HG02884 (cell line): ENCODE results near the gene LSM10.
A peak's percentile ranks its signal among the peaks of the same experiment; 100 is the strongest.

Source experiments
- ATAC-seq: cut with Tn5 transposase; IDR thresholded peaks from one replicate; pipeline ENCODE4 v1.9.1; 2021; ENCODE audit warnings: mild to moderate bottlenecking, moderate library complexity; ENCODE audit not compliant: unreplicated experiment

The LSM10 gene

DNA sequence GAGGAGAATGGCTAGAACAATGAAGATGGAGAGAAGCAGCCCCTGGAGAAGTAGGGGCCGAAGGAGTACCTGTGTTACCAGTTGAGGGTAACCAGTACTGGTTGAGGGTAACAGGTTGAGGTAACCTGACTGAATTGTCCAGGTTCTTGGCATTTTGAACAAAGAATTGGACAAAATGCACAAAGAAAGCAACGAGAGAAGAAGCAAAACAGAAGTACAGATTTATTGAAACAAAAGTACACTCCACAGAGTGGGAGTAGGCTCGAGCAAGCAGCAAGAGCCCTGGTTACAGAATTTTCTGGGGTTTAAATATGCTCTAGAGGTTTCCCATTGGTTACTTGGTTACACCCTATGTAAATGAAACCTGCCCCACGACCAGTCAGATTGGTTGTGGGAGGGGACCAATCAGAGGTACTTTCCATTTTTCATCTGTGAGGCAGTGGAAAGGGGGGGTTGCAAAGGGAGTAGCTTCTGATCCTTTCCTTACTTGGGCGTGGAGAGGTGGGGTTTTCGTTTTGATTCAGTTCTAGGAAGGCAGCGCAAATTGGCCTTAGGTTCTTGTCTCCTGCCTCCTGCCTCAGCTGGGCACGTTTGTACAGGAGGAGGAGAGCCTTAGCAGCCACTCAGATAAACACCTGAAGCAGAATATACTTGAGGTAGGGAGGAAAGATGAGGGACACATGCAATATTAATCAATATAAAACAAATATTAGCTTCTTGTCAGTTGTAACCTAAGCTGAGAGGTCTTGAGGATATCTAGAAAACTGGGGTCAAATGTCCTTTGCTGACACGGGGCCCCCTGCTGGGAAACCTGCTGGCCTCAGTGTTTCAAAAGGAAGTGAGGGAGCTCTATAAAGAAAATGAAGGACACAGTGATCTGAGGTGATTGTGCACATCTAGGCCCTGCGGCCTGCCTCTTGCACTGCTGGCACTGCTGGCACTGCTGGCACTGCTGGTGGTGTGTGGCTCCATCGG lies 14.3 kb upstream of the LSM10 start:
- ATAC-seq = no peak

DNA sequence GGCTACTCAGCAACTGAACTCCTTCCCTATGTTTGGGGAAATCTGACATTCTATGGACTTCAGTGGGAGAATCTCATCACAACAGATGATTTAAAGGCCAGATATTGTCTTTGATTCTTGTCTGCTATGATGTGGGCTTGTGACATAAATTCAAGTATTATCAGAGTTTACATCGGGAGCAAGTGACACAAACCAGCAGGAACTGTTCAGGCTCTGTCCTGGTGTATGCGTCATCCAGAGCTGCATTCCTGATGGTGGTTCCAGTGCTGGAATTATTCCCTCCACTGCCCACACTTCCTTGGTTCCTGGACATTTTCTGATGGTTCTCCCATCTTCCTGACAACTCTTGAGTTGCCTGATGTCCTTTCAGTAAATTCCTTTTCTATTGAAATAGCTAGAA lies 10.8 kb upstream of the LSM10 start:
- ATAC-seq = no peak

DNA sequence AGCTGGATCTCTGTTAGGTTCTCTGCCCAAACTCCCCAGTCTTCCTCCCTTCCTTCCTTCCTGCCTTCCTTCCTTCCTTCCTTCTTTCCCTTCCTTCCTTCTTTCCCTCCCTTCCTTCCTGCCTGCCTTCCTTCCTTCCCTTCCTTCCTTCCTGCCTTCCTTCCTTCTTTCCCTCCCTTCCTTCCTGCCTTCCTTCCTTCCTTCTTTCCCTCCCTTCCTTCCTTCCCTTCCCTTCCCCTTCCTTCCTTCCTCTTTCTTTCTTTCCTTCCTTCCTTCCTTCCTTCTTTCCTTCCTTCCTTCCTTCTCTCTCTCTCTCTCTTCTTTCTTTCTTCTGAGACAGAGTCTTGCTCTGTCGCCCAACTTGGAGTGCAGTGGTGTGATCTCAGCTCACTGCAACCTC lies 8.7 kb upstream of the LSM10 start:
- no peak for ATAC-seq

DNA sequence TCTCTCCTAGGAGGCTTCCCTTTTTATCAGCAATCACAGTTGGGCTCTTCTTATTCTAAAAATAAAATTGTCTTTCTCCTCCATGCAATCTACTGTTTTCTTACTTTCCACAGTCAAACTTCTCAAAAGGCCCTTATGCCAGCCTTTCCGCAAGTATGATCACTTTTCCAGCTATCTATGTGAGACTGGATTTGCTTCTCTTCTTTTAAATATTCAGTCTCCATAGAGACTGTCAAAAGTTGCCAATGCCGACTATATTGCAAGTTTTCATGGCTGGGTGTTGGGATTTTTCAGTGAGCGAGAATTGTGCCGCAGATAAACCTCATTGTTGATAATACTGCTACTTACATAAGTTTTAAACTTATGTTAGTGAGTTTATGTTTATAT lies 4.8 kb upstream of the LSM10 start:
- no peak for ATAC-seq

DNA sequence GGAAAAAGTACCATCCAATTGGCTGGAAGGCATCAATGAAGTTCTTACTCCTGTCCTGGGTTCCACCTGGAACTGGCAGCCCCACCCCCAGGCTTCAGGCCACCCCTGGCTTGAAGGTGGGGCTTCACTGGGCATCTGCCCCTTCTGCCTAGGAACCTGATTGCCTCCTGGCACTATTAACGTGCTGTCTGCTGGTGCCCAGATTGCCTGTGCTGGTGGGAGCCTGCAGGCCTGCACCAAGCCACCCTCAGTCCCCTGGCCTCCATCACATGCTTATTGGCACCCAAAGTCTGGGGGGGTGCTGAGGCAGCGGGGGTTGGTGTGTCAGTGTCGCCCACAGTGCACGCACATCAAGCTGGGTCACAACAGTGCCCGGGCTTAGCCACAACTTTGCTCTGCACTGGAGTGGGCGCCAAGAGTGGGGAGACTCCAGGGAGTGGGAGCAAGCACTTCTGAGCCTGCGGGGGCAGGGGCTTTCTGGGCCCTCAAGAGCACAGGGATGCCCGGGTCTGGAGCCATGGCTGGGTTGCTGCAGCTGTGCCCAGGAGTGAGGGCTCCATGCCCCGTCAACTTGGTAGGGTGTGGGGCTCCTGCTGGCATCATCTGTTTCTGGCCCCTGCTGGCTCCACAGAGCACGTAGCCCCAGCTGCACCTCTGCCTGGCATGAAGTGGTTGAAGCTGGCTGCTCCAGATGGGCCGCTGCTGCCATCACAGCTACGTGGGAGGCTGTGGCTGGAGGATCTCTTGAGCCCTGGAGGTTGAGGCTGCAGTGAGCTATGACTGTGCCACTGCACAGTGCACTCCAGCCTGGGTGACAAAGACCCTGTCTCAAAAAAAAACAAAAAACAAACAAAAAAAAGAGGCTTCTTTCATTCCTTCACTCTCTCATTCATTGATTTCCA lies 4.1 kb upstream of the LSM10 start:
- ATAC-seq = no peak

DNA sequence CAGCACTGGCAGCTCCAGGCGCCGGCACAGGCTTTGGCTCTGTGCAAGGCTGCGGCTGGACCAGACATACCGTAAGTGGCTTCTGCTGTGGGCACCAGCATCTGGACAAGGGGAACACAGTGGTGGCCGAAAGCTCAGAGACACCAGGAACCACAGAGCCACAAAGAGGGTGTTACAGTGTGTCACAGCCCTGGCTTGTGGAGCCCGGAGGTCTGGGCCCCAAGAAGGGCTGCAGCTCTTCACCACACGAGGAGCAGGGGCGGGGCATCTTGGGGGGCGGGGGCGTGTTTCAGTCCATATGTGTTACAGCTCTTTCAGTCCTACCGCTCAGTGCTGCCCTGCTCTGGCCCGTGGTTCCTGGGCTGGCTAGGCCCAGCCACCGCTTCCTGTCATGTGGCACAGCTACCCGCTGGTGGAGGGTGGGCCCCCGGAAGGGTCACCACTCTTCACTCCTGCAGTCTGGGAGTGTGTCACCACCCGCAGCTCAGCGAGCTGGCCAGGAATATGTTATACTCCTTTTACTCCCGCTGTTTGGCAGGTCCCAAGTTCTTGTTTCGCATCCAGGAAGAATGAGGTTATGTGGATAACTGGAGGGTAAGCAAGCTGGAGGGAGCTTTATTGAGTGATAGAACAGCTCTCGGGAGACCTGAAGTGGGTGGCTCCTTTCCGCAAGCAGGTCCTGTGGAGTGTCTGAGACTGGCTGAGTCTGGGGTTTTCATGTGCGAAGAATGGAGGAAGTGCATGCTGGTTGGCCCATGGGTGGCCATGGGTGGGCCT lies 3.3 kb upstream of the LSM10 start:
- ATAC-seq = no peak

DNA sequence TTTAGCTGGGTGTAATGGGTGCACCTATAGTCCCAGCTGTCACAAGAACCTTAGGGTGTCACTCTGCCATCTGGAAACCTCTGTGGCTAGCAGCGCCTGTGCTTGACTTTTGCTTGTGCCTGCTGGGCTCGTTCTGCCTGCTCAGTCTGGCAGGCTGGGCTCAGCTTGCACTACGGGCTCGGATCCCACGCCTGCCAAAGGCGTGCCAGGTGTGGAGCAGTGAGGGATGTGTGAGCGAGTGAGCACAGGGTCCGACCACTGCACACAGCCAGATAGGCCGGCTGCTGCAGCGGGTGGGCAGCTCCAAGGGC lies 2.8 kb upstream of the LSM10 start:
- no peak for ATAC-seq

DNA sequence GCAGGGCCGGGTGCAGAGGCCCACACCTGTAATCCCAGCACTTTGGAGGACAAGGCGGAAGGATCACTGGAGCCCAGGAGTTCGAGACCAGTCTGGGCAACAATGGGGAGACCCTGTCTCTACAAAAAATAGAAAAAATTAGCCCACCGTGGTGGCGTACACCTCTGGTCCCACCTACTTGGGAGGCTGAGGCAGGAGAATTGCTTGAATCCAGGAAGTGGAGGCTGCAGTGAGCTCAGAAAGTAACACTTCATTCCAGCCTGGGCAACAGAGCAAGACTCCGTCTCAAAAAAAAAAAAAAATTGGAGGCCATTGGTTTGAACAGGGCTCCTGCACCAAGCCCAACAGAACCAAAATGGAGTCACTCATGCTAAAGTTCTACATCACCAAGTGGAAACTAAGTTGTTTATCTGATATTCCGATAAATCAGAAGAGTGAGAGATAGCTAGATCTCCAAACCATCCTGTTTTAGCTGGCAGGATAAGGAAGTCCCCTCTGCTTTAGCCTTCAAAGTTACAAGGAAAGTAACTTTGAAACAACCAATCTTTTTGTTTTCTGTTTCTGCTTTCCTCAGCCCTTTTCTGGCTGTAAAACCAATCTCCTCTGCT lies 766 bp upstream of the LSM10 start:
- ATAC-seq = no peak

DNA sequence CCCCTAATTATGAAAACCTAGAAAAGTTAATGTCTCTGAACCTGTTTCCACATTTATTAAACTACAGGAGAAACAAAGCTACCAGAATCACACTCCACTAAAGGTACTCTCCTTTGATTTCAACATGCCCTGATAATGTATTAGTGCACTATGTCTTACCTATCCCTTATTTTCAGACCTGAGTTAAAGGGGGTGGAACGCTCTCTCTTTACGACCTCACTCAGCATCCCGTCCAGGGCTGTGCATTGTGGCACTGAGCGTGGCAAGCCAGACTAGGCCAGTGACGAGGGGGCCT lies 678 bp downstream of the LSM10 start:
- ATAC-seq = peak; percentile 6

DNA sequence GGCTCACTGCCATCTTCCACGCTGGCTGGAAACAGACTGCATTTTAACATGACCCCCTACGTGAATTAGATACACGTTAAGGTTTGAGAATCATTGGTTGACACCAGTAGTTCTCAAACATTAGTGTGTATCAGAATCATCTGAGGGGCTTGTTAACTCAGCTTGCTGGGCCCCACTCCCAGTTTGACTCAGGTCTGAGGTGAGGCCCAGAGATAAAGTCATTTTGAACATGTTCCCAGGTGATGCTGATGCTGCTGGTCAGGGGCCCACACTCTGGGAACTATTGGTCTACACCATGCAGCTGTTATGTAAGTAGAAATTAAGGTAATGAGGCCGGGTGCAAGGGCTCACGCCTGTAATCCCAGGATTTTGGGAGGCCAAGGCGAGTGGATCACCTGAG lies 1.3 kb downstream of the LSM10 start:
- ATAC-seq = no peak

DNA sequence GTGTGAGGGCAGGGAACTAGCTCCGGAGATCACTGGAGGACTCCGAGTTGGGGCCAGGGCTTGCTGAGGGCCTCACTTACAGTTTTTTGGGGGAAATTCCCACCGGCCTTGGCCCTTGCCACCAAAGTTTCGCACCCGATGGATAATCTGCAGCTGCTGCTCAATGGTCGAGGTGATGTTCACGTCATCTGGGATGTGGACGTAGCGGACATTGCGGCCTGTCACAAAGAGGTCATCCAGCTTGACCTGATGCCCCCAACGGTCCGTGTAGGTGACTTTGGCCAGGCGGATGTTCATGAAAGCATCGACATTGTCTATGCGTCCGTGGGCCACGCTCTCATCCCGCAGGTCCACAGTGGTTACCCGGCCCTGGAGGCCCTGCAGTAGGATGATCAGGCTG lies 4.0 kb downstream of the LSM10 start:
- no peak for ATAC-seq

DNA sequence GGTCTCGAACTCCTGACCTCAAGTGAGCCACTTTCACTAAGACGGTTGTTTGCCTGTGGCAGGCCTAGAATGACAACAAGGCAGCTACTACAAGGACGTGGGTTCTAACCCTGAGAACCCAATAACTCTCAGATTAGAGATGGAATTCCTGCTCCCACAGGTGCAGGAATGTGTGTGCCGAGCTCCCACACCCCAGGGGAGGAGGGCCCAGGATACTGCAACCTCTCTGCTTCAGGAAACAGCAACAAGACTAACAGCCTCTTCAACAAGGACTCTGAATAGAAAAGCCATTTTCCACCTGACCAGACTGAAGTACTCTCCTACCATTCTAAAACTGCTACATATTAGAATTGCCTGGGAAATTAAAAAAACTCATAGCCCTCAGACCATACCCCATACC lies 4.9 kb downstream of the LSM10 start:
- ATAC-seq = no peak

DNA sequence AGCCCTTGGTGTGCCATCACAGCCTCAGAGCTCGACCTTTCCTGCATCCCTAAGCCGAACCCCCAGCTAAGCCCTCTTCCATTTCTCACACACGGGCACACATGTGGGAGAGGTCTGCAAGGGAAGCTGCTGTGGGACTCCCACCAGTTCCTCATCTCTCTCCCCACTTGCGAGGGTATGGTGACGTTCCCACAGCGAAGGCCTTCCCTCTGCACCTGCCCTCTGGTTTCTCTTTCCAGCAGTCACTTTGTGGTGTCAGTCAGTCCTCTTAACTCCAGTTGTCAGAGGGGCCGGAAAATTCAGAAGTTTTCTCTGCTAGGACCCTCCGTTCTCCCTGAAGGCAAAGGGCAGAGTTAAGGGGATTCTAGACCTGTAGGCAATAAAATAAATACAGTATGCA lies 6.4 kb downstream of the LSM10 start:
- no peak for ATAC-seq

DNA sequence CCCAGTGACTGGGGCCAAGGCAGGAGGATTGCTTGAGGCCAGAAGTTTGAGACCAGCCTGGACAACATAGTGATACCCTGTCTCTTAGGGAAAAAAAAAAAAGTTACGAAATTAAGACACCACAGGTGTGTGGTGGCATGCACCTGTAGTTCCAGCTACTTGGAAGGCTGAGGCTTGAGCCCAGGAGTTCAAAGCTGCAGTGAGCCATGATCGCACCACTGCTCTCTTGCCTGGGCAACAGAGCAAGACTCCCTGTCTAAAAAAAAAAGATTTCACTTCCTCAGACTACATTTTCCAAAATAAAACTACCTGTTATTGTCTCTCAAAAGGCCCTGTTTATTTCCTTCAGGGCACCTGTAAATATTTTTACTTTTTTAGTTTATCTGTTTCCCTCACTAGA lies 7.3 kb downstream of the LSM10 start:
- ATAC-seq = no peak

DNA sequence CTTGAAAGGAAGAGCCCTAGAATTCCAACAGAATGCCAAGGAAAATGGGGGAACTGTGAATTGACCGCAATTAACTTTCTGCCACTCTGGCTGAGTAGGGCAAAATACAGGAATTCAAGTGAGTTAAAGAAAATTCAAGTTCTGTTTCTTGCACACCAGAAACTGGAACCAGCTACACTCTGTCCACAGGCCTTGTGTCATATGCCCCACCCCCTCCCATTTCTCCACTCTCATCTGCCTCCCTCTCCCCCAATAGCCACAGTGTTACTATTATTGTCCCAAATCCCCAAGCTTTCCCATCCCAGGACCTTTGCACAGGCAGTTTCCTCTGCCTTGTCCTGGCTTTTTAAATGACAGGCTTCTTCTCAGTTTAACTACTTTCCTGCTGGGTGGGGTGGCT lies 7.7 kb downstream of the LSM10 start:
- ATAC-seq = no peak

DNA sequence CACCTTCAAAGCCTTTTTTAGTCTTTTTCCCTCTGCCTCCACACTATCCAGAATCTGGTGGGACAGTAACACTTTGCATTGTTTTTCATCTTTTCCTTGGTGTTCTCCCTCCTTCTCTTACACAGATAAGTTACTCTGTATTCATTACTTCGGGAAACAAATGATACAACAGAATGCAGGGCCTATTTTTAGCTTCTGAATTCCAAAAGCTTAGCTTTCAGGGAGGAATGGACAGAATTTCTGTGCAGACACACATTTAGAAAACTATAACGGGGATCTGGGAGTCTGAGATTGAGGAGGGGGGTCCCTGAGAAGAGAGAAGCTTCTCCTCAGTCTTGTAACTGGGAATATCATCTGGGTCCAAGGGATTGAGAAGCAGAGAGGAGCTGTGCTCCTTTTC lies 8.4 kb downstream of the LSM10 start:
- no peak for ATAC-seq

DNA sequence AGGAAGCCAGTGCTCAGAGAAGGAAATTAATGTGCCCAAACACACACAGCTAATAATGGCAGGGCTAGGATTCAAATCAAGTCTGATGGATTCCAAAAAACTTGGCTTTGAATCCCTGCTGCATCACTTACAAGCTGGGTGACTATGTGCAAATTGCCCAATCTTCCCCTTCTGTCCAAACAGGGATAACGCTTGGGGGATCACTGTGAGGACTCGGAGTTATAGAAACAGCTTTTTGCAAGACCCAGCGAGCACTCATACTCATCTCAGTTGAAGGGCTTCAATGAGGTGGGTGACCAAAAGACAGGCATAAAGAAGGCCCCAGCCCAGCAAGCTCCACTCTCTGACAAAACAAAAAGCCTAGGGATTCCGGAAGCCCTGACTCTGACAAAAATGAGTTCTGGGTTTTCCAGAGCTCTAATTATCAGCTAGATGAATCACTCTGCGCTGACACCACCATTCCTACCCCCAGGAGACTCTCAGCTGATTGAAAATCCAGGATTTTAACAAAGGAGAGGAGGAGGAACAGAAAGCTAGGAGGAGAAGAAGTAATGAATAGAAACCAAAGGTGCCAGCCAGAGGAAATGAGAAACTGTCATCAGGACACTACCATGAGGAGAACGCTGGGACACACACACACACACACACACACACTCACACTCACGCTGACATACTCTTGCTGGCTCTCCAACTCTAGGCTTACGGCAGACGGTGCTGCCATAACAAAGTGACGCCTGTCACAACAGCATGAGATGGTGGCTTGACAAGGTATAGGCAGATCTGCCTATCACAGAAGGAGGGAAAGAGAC lies 10.4 kb downstream of the LSM10 start:
- ATAC-seq = no peak

DNA sequence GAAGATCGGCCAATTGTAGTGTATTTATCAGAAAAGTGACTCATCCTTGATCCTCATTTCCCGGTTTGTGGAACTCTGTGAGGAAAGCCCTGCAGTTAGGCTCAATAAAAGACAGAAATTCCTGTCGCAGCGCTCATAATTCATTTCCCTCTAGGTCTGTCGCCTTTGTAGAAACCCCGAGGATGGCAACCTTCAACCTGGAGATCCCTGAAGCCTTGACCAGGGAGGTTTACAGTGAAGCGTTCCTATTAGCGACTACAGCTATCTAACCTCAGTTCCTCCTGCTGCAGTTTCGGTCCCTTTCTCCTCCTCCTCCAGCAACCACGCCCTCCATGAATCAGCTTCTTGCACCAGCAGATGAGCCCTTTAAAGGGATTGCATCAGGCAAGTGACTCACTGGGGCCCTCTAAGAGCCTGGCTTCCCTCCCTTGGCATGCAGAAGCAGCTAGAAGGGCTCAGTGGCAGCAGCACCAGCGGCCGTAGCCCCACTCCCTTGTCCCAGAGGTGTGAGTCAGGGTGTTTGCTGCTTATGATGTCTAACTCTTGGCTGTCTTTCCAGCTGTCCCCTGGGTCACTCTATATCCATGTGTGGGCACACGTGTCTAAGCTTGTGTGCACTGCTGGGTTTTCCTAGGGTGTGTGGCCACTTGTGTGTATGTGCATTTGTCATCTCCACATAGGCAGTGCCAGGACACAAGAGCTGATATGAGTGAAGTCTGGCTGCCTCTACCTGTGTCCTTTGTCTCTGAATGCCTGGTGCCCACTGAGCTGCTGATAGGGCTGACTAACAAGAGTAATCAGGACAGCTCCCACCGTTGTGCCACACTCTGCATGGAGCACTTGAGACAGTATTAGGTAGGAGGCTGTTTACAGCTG lies 11.2 kb downstream of the LSM10 start:
- ATAC-seq = peak; percentile 37
